ENCODE results near the gene ADISSP.

Gene ADISSP

DNA sequence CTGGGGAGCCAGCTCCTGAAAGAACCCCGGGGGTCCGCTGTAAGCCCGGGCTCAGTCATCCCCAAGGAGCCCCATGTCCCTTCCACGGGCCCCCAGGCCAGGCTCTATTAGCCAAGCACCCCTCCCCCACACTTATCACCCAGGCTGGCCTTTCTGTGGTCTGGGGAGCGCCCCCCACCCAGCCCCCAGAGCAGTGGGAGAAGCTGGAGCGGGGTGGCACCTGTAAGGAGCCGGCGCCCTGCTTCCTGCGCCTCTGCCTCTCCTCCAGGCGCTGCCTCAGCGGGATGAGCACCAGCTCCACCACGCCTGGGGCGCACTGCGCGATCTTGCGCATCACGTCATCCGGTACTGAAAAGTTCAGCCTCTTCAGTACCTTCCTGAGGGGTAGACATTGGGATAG is 11.4 kb upstream of the ADISSP start:
- no peak for FAIRE-seq

GRCh38 chr20:3777716-3778629 is 10.4 kb upstream of the ADISSP start:
- no peak for FAIRE-seq

DNA sequence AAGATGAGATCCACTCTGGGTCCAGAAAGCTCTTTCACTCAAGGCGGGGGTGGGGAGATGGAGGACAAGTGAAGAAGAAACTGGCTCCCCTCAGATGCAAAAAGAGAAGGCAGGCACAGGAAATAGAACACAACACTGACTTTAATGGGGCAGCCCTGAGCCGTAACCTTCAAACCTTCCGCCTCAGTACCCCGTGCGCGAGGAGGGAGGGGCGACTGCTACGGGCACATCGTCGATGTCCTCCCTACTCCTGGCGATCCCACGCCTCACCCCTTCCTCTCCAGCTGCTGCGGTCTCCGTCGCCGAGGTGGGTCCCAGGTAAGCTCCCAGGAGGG is 9.8 kb upstream of the ADISSP start:
- no peak for FAIRE-seq

DNA sequence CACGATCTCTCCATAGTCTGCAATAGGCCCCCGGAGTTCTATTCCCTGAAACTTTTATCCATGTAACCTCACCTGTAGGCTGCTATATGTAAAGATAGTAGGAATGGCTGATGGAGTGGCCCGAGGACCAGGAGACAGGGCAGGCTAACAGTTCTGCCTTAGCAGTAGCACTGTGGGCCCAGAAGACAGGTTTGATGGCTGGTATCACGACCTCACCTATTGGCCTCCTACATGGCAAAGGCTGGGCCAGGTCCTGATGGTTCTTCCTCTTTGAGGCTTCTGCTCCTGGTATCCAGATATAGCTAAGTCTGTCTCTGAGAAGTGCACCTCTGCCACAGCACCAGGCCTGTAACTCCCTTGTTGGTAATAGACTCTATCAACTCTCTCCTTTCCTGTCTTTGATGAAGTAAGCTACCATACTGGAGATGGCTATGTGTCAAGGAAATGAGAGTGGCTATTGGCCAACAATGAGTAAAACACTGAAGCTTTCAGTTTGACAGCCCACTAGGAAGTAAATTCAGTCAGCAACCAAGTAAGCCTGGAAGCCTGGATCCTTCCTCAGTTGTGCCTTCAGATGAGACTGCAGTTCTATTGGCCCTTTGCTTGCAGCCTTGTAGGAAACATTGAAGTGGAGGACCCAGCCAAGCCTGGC is 8.0 kb upstream of the ADISSP start:
- no peak for FAIRE-seq

GRCh38 chr20:3771552-3772058 is 4.1 kb upstream of the ADISSP start:
- FAIRE-seq: no peak

GRCh38 chr20:3768342-3769130 is 983 bp upstream of the ADISSP start:
- FAIRE-seq: no peak

- FAIRE-seq: no peak
Observed at GRCh38 chr20:3767110-3767426, 485 bp downstream of the ADISSP start.

- FAIRE-seq: no peak
Observed at GRCh38 chr20:3766422-3767109, 987 bp downstream of the ADISSP start.

GRCh38 chr20:3765171-3765882 is 2.2 kb downstream of the ADISSP start:
- FAIRE-seq: no peak

- no peak for FAIRE-seq
Observed at GRCh38 chr20:3764659-3765058, 2.9 kb downstream of the ADISSP start.

DNA sequence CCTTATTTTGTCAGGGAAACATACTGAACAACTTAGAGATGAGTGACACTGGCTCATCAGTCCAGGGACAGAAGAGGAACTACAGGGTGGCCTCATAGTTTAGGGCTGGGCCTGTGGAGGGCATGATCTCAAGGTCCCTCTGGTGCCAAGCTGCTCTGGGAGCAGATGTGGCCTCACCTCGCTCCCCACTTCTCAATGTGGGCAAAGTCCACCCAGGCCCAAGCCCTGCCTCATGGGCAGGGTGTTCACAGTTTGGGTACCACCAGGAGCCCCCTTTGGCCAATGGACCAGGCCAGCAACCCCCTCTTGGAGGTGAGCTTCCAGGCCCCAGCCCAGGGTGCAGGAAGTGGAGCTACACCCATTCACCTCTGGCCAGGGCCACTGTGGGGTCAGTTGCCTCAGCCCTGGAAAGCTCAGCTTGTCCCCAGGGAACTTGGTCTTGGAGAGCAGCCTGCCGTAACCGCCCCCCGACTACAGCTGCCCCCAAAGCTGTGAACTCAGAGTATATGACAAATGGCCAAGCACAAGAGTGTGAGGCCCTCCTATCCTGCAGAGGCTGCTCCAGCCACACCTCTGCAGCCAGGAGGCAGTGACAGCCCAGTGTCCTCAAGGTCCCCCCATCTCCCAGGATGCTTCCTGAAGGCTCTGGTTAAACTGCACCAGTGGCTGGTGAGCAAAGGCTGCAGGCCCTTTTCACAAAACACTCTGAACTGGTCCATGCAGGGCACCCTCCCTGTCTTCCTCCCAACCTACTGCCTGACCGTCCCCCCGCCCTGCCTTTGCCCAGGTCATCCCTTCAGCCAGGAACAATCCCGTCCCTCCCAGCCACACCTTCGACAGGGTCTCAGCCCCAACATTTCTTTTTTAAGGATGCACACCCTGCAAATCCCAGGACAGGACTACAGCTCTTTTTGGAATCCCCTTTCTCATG is 3.6 kb downstream of the ADISSP start:
- no peak for FAIRE-seq

- no peak for FAIRE-seq
Observed at GRCh38 chr20:3760655-3761348, 6.8 kb downstream of the ADISSP start.

GRCh38 chr20:3759884-3760283 is 7.7 kb downstream of the ADISSP start:
- no peak for FAIRE-seq

GRCh38 chr20:3759316-3759823 is 8.2 kb downstream of the ADISSP start:
- no peak for FAIRE-seq

DNA sequence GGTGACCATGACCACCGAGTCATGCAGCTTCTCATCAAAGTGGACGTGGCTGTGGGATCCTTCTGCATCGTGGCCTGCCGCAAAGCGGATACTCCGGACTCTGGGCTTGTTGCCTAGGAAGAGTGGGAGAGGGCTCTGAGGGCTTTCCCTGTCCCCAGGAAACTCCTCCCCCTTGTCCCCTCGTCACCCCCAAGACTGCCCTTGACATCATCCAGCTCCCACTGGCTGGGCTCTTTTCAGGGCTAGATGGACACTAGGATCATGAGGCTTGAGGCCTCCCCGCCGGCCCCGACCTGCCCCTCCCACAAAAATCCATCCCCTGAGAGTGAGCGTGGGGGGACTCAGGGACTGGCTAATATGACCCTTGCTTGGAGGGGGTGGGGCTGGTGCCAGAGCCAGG is 9.0 kb downstream of the ADISSP start:
- FAIRE-seq: no peak

DNA sequence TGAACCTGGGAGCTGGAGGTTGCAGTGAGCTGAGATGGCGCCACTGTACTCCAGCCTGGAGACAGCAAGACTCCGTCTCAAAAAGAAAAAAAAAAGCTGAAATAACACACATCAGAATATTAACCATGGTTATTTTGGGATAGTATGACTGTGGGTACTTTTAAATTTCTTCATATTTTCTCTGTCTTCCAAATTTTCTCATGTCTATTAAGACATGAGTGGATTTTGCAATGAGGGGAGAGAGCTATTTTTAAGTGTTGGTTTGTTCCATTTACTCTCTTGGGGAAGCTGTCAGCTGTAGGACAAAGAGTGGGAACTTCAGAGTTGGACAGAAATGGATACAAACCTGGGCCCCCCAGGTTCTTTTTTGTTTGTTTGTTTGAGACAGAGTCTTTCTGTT is 10.3 kb downstream of the ADISSP start:
- FAIRE-seq: no peak

DNA sequence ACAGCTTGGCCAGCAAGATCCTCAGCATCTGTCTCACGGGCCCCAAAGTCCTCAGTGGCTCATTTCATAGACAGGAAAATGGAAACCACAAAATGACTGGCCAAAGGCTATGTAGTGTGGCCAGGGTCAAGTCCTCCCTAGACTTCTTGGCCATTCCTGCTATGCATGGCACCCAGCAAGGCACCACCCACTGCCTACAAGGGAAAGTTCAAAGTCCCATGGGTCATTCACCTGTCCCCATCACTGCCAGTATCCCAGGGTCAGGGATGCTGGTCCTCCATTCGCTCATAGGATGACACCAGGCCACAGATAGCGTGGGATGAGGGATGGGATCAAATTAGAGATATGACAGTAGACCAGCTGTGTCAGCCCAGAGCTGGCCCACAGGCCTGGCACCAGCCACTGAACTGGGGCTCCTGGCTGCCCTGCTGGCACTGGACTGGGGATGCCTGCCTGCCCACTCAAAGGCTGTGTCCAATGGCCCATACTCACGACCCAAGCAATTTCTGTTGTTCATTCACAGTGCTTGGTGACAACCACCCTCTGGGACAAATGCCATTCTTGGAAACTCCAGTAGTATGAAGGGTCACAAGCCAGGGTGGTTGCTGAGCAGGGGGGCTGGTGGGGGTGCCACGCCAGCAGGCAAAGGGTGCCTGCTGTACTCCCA is 11.6 kb downstream of the ADISSP start:
- no peak for FAIRE-seq

GRCh38 chr20:3755269-3755668 is 12.3 kb downstream of the ADISSP start:
- FAIRE-seq: no peak

DNA sequence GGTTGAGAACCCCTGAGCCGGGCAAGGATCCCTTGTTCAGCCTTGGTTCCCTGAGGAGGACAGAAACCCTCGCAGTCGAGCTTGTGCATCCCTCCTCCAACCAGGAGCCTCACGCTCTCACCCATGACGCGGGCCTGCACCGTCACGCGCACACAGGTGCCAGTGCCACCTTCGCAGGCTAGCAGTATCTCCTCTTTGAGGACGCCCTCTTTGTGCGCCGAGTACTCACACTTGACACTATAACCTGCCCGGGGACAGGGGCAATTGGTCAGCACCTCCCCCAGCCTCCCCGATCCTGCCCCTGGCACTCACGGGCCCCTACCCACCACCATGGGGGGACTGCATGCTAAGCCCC is 13.3 kb downstream of the ADISSP start:
- no peak for FAIRE-seq
